ENCODE data around the gene C1orf122. TPM values are rescaled to one million over a fixed set of nuclear protein-coding genes. Genes with fewer than 3 reads are reported as not detected.

Gene C1orf122
- total and polyA plus RNA-seq, 2 of the 4 experiments (the other 2 are of a cell fraction), result 2.0 to 13.6 TPM

DNA sequence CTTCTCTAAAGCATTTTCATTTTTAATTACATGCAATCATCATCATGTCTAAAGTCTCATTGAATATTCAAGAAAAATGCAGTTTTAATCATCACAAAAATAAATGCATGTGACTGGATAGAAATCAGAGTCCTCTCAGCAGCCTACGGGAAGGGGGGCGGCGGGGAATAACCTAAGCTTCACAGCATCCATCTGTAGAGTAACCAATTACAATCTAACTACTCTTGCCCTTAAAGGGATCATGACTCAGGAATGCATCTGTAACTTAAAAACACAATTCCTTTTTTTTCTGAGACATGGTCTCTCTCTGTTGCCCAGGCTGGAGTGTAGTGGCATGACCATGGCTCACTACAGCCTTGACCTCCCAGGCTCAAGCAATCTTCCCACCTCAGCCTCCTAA lies 29.2 kb downstream of the C1orf122 start:
- no peak overlapping the region for H3K18ac ChIP-seq (ENCODE audit: low read depth, low read length)
- H4K20me1 ChIP-seq (ENCODE audit: insufficient read depth, low read length), result no peaks in the 10 kb centered on the region; the same call in 1 of the 2 replicates
- no peaks in the 10 kb centered on the region for H3K27me3 ChIP-seq (ENCODE audit: control insufficient read depth, insufficient read depth, low read length)
- H3K79me1 ChIP-seq (ENCODE audit: low read depth in 1 of 2, low read length in 2 of 2), result peaks cover 10 to 12% of the 10 kb centered on the region in 2 experiments
- H3K4me1 ChIP-seq (ENCODE audit: control insufficient read depth, insufficient read depth, low read length), result peaks cover 3% of the 10 kb centered on the region; the same call in 1 of the 2 replicates
- H3K4ac ChIP-seq (ENCODE audit: low read depth, low read length), result no peak overlapping the region
- H3K4me2 ChIP-seq (ENCODE audit: low read depth, low read length), result no peak overlapping the region
- no peak overlapping the region for H4K91ac ChIP-seq (ENCODE audit: insufficient read depth, low read depth, low read length)
- no peak overlapping the region for H2AFZ ChIP-seq (replicated peaks; ENCODE audit: low read length, poor library complexity)
- peaks cover 6% of the 10 kb centered on the region; the same call in 1 of the 2 replicates for H3K9me1 ChIP-seq (ENCODE audit: insufficient read depth, low read length)
- H3K14ac ChIP-seq (replicated peaks; ENCODE audit: low read depth, low read length), result no peak overlapping the region
- H2BK20ac ChIP-seq (ENCODE audit: low read depth, low read length), result no peak overlapping the region
- no peak overlapping the region for H2BK5ac ChIP-seq (ENCODE audit: low read depth, low read length, poor library complexity, severe bottlenecking)
- peak; percentile 26 for DNase-seq
- H3K36me3 ChIP-seq (ENCODE audit: control insufficient read depth, insufficient read depth, low read length), result peaks cover 49% of the 10 kb centered on the region
- H2AK5ac ChIP-seq (ENCODE audit: low read depth, low read length), result no peak overlapping the region
- no peak overlapping the region for H4K5ac ChIP-seq (ENCODE audit: low read depth, low read length)
- H4K8ac ChIP-seq (ENCODE audit: low read depth in 2 of 2, low read length in 2 of 2), result no peak overlapping the region
- H2BK120ac ChIP-seq (ENCODE audit: low read depth, low read length), result no peak overlapping the region
- H3K4me3 ChIP-seq (ENCODE audit: insufficient read depth, low read depth, low read length), result no peak overlapping the region
- no TSS peak for BruUV-seq (replicated peaks)
- in situ Hi-C loops (cut with MboI; ENCODE audit: low sequenced_read_pairs) (no loop called here), dilution Hi-C loops (cut with HindIII; ENCODE audit: low sequenced_read_pairs, unreplicated experiment) (no loop called here), intact Hi-C loops (cut with micrococcal nuclease) (no loop called here)
- peak; percentile 62 for ATAC-seq (ENCODE audit: low read depth)
- H3K27ac ChIP-seq (ENCODE audit: insufficient read depth, low read length), result no peak overlapping the region
- TF ChIP-seq POLR2A (IDR thresholded peaks at IDR 0.05; ENCODE audit: low read depth, low read length), result no peak
- TF ChIP-seq MAZ (IDR thresholded peaks at IDR 0.05; ENCODE audit: borderline replicate concordance, low read depth, low read length), result no peak
- TF ChIP-seq RCOR1 (IDR thresholded peaks at IDR 0.05; ENCODE audit: insufficient replicate concordance, low read length), result no peak
- TF ChIP-seq, protein P1, sequence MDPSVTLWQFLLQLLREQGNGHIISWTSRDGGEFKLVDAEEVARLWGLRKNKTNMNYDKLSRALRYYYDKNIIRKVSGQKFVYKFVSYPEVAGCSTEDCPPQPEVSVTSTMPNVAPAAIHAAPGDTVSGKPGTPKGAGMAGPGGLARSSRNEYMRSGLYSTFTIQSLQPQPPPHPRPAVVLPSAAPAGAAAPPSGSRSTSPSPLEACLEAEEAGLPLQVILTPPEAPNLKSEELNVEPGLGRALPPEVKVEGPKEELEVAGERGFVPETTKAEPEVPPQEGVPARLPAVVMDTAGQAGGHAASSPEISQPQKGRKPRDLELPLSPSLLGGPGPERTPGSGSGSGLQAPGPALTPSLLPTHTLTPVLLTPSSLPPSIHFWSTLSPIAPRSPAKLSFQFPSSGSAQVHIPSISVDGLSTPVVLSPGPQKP (IDR thresholded peaks at IDR 0.05; ENCODE audit: borderline replicate concordance, low read depth, low read length), result no peak
- no peak for TF ChIP-seq MXI1 (IDR thresholded peaks at IDR 0.05; ENCODE audit: borderline replicate concordance, low read depth, low read length)
- TF ChIP-seq, protein P2, sequence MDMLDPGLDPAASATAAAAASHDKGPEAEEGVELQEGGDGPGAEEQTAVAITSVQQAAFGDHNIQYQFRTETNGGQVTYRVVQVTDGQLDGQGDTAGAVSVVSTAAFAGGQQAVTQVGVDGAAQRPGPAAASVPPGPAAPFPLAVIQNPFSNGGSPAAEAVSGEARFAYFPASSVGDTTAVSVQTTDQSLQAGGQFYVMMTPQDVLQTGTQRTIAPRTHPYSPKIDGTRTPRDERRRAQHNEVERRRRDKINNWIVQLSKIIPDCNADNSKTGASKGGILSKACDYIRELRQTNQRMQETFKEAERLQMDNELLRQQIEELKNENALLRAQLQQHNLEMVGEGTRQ (IDR thresholded peaks at IDR 0.05; ENCODE audit: low read depth, low read length), result no peak
- TF ChIP-seq CTCF (conservative IDR thresholded peaks at IDR 0.05; ENCODE audit: low read depth, low read length), result no peak
- no peak for TF ChIP-seq RFX5 (IDR thresholded peaks at IDR 0.05; ENCODE audit: low read depth, low read length)
- TF ChIP-seq BHLHE40 (IDR thresholded peaks at IDR 0.05; ENCODE audit: low read depth, low read length), result no peak
- no peak for TF ChIP-seq NFE2L2 (IDR thresholded peaks at IDR 0.05; ENCODE audit: low read depth, low read length)
- TF ChIP-seq RAD21 (IDR thresholded peaks at IDR 0.05; ENCODE audit: low read length), result no peak
- no peak for TF ChIP-seq MAFK (IDR thresholded peaks at IDR 0.05; ENCODE audit: low read depth, low read length)
- TF ChIP-seq FOS (IDR thresholded peaks at IDR 0.05; ENCODE audit: low read depth, low read length), result no peak
- no peak overlapping the region for H2AK9ac ChIP-seq (replicated peaks; ENCODE audit: low read depth, low read length, poor library complexity)
- CTCF ChIA-PET, result interaction anchor here (0.6 kb wide), 1 partner anchor 12 kb away, joined by 3 read pairs; no protein-coding TSS in a partner anchor
- no peaks in the 10 kb centered on the region for H3K9me3 ChIP-seq (ENCODE audit: control insufficient read depth, insufficient read depth, low read length)
- H3K56ac ChIP-seq (ENCODE audit: extremely low read depth, insufficient read depth, low read length), result no peak overlapping the region
- no peak overlapping the region for H2BK15ac ChIP-seq (ENCODE audit: low read depth, low read length)
- no peak overlapping the region for H3K9ac ChIP-seq (ENCODE audit: low read depth, low read length)
- H3K23ac ChIP-seq (ENCODE audit: low read depth, low read length), result no peak overlapping the region
- POLR2A ChIA-PET (ENCODE audit: unreplicated experiment), result no interaction called here
- WGBS, 2 experiments (ENCODE audit: extremely low coverage in 2 of 2, insufficient read length in 1 of 2), result no CpG with 5 or more reads among the region's 3 CpGs
